Measurements from ENCODE around the gene EHD4.
A peak's percentile ranks its signal among the peaks of the same experiment; 100 is the strongest.

The EHD4 gene

GRCh38 chr15:41908736-41909461, 63.5 kb downstream of the EHD4 start:
- Histone ChIP-seq H3K9me3 (replicated peaks in 1 of 2; ENCODE audit: control insufficient read depth in 2 of 2, insufficient read depth in 1 of 2, low read depth in 1 of 2, low read length in 2 of 2) (peaks cover 0 to 2% of the 10 kb centered on the region in 2 donors), H2BK15ac (ENCODE audit: low read length) (no peak overlapping the region), H3K36me3 (replicated peaks in 1 of 2; ENCODE audit: control insufficient read depth in 2 of 2, insufficient read depth in 2 of 2, low read length in 2 of 2) (peaks cover 6 to 16% of the 10 kb centered on the region in 2 donors), H3K4me1 (ENCODE audit: control insufficient read depth in 2 of 2, insufficient read depth in 1 of 2, low read depth in 1 of 2, low read length in 2 of 2) (peaks cover 2 to 8% of the 10 kb centered on the region in 2 donors), H3K4me2 (ENCODE audit: insufficient read depth, low read length, poor library complexity, severe bottlenecking) (no peak overlapping the region), H2AK5ac (ENCODE audit: low read depth, low read length) (no peak overlapping the region), H2AFZ (ENCODE audit: low read length) (no peak overlapping the region), H3K79me1 (ENCODE audit: low read depth, low read length) (no peaks in the 10 kb centered on the region), H3K27me3 (ENCODE audit: control insufficient read depth in 3 of 3, insufficient read depth in 3 of 3, low read depth in 1 of 3, low read length in 3 of 3) (no peaks in the 10 kb centered on the region), H3K9ac (ENCODE audit: low read depth, low read length, poor library complexity) (no peak overlapping the region), H3K4ac (ENCODE audit: low read length) (no peak overlapping the region), H3K27ac (replicated peaks; ENCODE audit: low read length) (no peak overlapping the region), H3K23ac (ENCODE audit: low read depth, low read length, poor library complexity) (no peak overlapping the region), H2BK5ac (ENCODE audit: low read length) (no peak overlapping the region), H4K91ac (ENCODE audit: low read depth, low read length, poor library complexity) (no peak overlapping the region), H2BK12ac (ENCODE audit: low read length) (no peak overlapping the region), H3K18ac (ENCODE audit: low read length) (no peak overlapping the region), H3K14ac (ENCODE audit: low read length) (no peak overlapping the region), H2BK120ac (ENCODE audit: low read depth, low read length) (no peak overlapping the region), H3K4me3 (ENCODE audit: low read length in 2 of 2) (no peak overlapping the region), H4K8ac (ENCODE audit: low read depth, low read length) (no peak overlapping the region)
- no peak for DNase-seq (ENCODE audit: low spot score)
- WGBS, 2 donors (ENCODE audit: extremely low coverage in 2 of 2, insufficient read length in 2 of 2, insufficient replicate concordance in 1 of 2) = no CpG with 5 or more reads among the region's 17 CpGs

- no peak overlapping the region for H3K23ac ChIP-seq (ENCODE audit: low read depth, low read length, poor library complexity)
- no peaks in the 10 kb centered on the region for H3K27me3 ChIP-seq (ENCODE audit: control insufficient read depth in 3 of 3, insufficient read depth in 3 of 3, low read depth in 1 of 3, low read length in 3 of 3)
- H3K4me1 ChIP-seq (ENCODE audit: control insufficient read depth in 2 of 2, insufficient read depth in 1 of 2, low read depth in 1 of 2, low read length in 2 of 2) = peaks cover 4 to 11% of the 10 kb centered on the region in 2 donors
- no peak overlapping the region for H2BK15ac ChIP-seq (ENCODE audit: low read length)
- H4K8ac ChIP-seq (ENCODE audit: low read depth, low read length) = no peak overlapping the region
- H3K9me3 ChIP-seq (replicated peaks in 1 of 2; ENCODE audit: control insufficient read depth in 2 of 2, insufficient read depth in 1 of 2, low read depth in 1 of 2, low read length in 2 of 2) = peaks cover 0 to 2% of the 10 kb centered on the region in 2 donors
- no peak overlapping the region for H2BK120ac ChIP-seq (ENCODE audit: low read depth, low read length)
- H2AFZ ChIP-seq (ENCODE audit: low read length) = no peak overlapping the region
- no peaks in the 10 kb centered on the region for H3K79me1 ChIP-seq (ENCODE audit: low read depth, low read length)
- no peak overlapping the region for H2BK12ac ChIP-seq (ENCODE audit: low read length)
- no peak overlapping the region for H3K4me2 ChIP-seq (ENCODE audit: insufficient read depth, low read length, poor library complexity, severe bottlenecking)
- no peak overlapping the region for H3K18ac ChIP-seq (ENCODE audit: low read length)
- no peak for DNase-seq (ENCODE audit: low spot score)
- no peak overlapping the region for H3K14ac ChIP-seq (ENCODE audit: low read length)
- no peak overlapping the region for H2BK5ac ChIP-seq (ENCODE audit: low read length)
- no peak overlapping the region for H3K27ac ChIP-seq (replicated peaks; ENCODE audit: low read length)
- no peak overlapping the region for H3K9ac ChIP-seq (ENCODE audit: low read depth, low read length, poor library complexity)
- no peak overlapping the region for H3K4ac ChIP-seq (ENCODE audit: low read length)
- no peak overlapping the region for H3K4me3 ChIP-seq (ENCODE audit: low read length in 2 of 2)
- no CpG with 5 or more reads among the region's 3 CpGs for WGBS, 2 donors (ENCODE audit: extremely low coverage in 2 of 2, insufficient read length in 2 of 2, insufficient replicate concordance in 1 of 2)
- no peak overlapping the region for H2AK5ac ChIP-seq (ENCODE audit: low read depth, low read length)
- H3K36me3 ChIP-seq (replicated peaks in 1 of 2; ENCODE audit: control insufficient read depth in 2 of 2, insufficient read depth in 2 of 2, low read length in 2 of 2) = peaks cover 6 to 16% of the 10 kb centered on the region in 2 donors
- no peak overlapping the region for H4K91ac ChIP-seq (ENCODE audit: low read depth, low read length, poor library complexity)
Measured at GRCh38 chr15:41907141-41907540, 65.2 kb downstream of the EHD4 start.

GRCh38 chr15:41906608-41907007, 65.7 kb downstream of the EHD4 start:
- H3K23ac ChIP-seq (ENCODE audit: low read depth, low read length, poor library complexity) = no peak overlapping the region
- no peaks in the 10 kb centered on the region for H3K27me3 ChIP-seq (ENCODE audit: control insufficient read depth in 3 of 3, insufficient read depth in 3 of 3, low read depth in 1 of 3, low read length in 3 of 3)
- H2BK15ac ChIP-seq (ENCODE audit: low read length) = no peak overlapping the region
- H3K14ac ChIP-seq (ENCODE audit: low read length) = no peak overlapping the region
- no peaks in the 10 kb centered on the region for H3K79me1 ChIP-seq (ENCODE audit: low read depth, low read length)
- H3K4me2 ChIP-seq (ENCODE audit: insufficient read depth, low read length, poor library complexity, severe bottlenecking) = no peak overlapping the region
- no CpG with 5 or more reads among the region's 5 CpGs for WGBS, 2 donors (ENCODE audit: extremely low coverage in 2 of 2, insufficient read length in 2 of 2, insufficient replicate concordance in 1 of 2)
- no peak overlapping the region for H2BK120ac ChIP-seq (ENCODE audit: low read depth, low read length)
- H2AFZ ChIP-seq (ENCODE audit: low read length) = no peak overlapping the region
- no peak overlapping the region for H2BK5ac ChIP-seq (ENCODE audit: low read length)
- H3K27ac ChIP-seq (replicated peaks; ENCODE audit: low read length) = no peak overlapping the region
- no peak overlapping the region for H3K18ac ChIP-seq (ENCODE audit: low read length)
- H4K91ac ChIP-seq (ENCODE audit: low read depth, low read length, poor library complexity) = no peak overlapping the region
- H3K36me3 ChIP-seq (replicated peaks in 1 of 2; ENCODE audit: control insufficient read depth in 2 of 2, insufficient read depth in 2 of 2, low read length in 2 of 2) = peaks cover 3 to 16% of the 10 kb centered on the region in 2 donors
- H3K9me3 ChIP-seq (replicated peaks in 1 of 2; ENCODE audit: control insufficient read depth in 2 of 2, insufficient read depth in 1 of 2, low read depth in 1 of 2, low read length in 2 of 2) = peaks cover 0 to 2% of the 10 kb centered on the region in 2 donors
- H2BK12ac ChIP-seq (ENCODE audit: low read length) = no peak overlapping the region
- H3K4me3 ChIP-seq (ENCODE audit: low read length in 2 of 2) = no peak overlapping the region
- H3K4me1 ChIP-seq (ENCODE audit: control insufficient read depth in 2 of 2, insufficient read depth in 1 of 2, low read depth in 1 of 2, low read length in 2 of 2) = peaks cover 4 to 11% of the 10 kb centered on the region in 2 donors
- H3K4ac ChIP-seq (ENCODE audit: low read length) = no peak overlapping the region
- no peak overlapping the region for H4K8ac ChIP-seq (ENCODE audit: low read depth, low read length)
- DNase-seq (ENCODE audit: low spot score) = no peak
- no peak overlapping the region for H2AK5ac ChIP-seq (ENCODE audit: low read depth, low read length)
- H3K9ac ChIP-seq (ENCODE audit: low read depth, low read length, poor library complexity) = no peak overlapping the region

GRCh38 chr15:41905036-41905793, 67.1 kb downstream of the EHD4 start:
- Histone ChIP-seq H3K23ac (ENCODE audit: low read depth, low read length, poor library complexity) (no peak overlapping the region), H3K14ac (ENCODE audit: low read length) (no peak overlapping the region), H3K4me3 (ENCODE audit: low read length in 2 of 2) (no peak overlapping the region), H3K27me3 (ENCODE audit: control insufficient read depth in 3 of 3, insufficient read depth in 3 of 3, low read depth in 1 of 3, low read length in 3 of 3) (no peaks in the 10 kb centered on the region), H3K36me3 (replicated peaks in 1 of 2; ENCODE audit: control insufficient read depth in 2 of 2, insufficient read depth in 2 of 2, low read length in 2 of 2) (peaks cover 6 to 16% of the 10 kb centered on the region in 2 donors), H2BK12ac (ENCODE audit: low read length) (no peak overlapping the region), H3K18ac (ENCODE audit: low read length) (no peak overlapping the region), H3K4me2 (ENCODE audit: insufficient read depth, low read length, poor library complexity, severe bottlenecking) (no peak overlapping the region), H2BK15ac (ENCODE audit: low read length) (peak overlapping the region; percentile 43), H2AK5ac (ENCODE audit: low read depth, low read length) (peak overlapping the region; percentile 42), H3K9ac (ENCODE audit: low read depth, low read length, poor library complexity) (peak overlapping the region; percentile 68), H3K9me3 (replicated peaks in 1 of 2; ENCODE audit: control insufficient read depth in 2 of 2, insufficient read depth in 1 of 2, low read depth in 1 of 2, low read length in 2 of 2) (peaks cover 0 to 2% of the 10 kb centered on the region in 2 donors), H2BK5ac (ENCODE audit: low read length) (no peak overlapping the region), H3K79me1 (ENCODE audit: low read depth, low read length) (no peaks in the 10 kb centered on the region), H3K4ac (ENCODE audit: low read length) (no peak overlapping the region), H4K91ac (ENCODE audit: low read depth, low read length, poor library complexity) (peak overlapping the region; percentile 47), H4K8ac (ENCODE audit: low read depth, low read length) (no peak overlapping the region), H3K27ac (replicated peaks; ENCODE audit: low read length) (no peak overlapping the region), H2AFZ (ENCODE audit: low read length) (no peak overlapping the region), H2BK120ac (ENCODE audit: low read depth, low read length) (peak overlapping the region; percentile 29), H3K4me1 (ENCODE audit: control insufficient read depth in 2 of 2, insufficient read depth in 1 of 2, low read depth in 1 of 2, low read length in 2 of 2) (peaks cover 4 to 11% of the 10 kb centered on the region in 2 donors)
- WGBS, 2 donors (ENCODE audit: extremely low coverage in 2 of 2, insufficient read length in 2 of 2, insufficient replicate concordance in 1 of 2) = no CpG with 5 or more reads among the region's 14 CpGs
- no peak for DNase-seq (ENCODE audit: low spot score)

Measured in neuronal stem cell (in vitro differentiated cells).